Trophoblast cell (in vitro differentiated cells and primary cell): Measurements from ENCODE around the gene OR9A4.
"Not testable (repeated sequence)": the region's sequence is repeated elsewhere in the genome, so short reads cannot be mapped to it uniquely, and the experiment has no call there.

Experiments
- DNase-seq, 2 donors: peaks; one replicate each; pipeline ENCODE4 v3.0.0-alpha.2; 2016
- H2AFZ ChIP-seq: 2 replicates; pipeline ENCODE4 v1.6.1; 2013; ENCODE audit warnings: low read length, moderate library complexity, mild to moderate bottlenecking; ENCODE audit not compliant: insufficient read depth, poor library complexity
- H2AK5ac ChIP-seq: 2 replicates; pipeline ENCODE4 v1.6.1; 2013; ENCODE audit warnings: mild to moderate bottlenecking, low read length
- H2BK120ac ChIP-seq: 2 replicates; pipeline ENCODE4 v1.6.1; 2013; ENCODE audit warnings: low read length, mild to moderate bottlenecking, moderate library complexity; ENCODE audit not compliant: insufficient read depth, poor library complexity
- H2BK12ac ChIP-seq: 2 replicates; pipeline ENCODE4 v1.6.1; 2013; ENCODE audit warnings: mild to moderate bottlenecking, low read length, moderate library complexity
- H2BK5ac ChIP-seq: 2 replicates; pipeline ENCODE4 v1.6.1; 2013; ENCODE audit warnings: low read length, low read depth, moderate library complexity, mild to moderate bottlenecking; ENCODE audit not compliant: poor library complexity
- H3K14ac ChIP-seq: 2 replicates; pipeline ENCODE4 v1.6.1; 2013; ENCODE audit warnings: mild to moderate bottlenecking, low read length
- H3K18ac ChIP-seq: 2 replicates; pipeline ENCODE4 v1.6.1; 2013; ENCODE audit warnings: mild to moderate bottlenecking, low read length
- H3K23ac ChIP-seq: 2 replicates; pipeline ENCODE4 v1.6.1; 2013; ENCODE audit warnings: low read length
- H3K27ac ChIP-seq: 2 replicates; pipeline ENCODE4 v1.5.1; 2013; ENCODE audit warnings: low read depth, mild to moderate bottlenecking, inconsistent platforms, low read length, moderate library complexity
- H3K27me3 ChIP-seq: 2 replicates; pipeline ENCODE4 v1.6.1; 2013; ENCODE audit warnings: inconsistent platforms, mild to moderate bottlenecking, low read length, moderate library complexity; ENCODE audit not compliant: insufficient read depth
- H3K36me3 ChIP-seq, 2 experiments: 1 replicate in 1 of 2; 2 replicates in 1 of 2; pipeline ENCODE4 v1.6.1; 2013; ENCODE audit warnings: low read length in 2 of 2, mild to moderate bottlenecking in 2 of 2, moderate library complexity in 1 of 2; ENCODE audit not compliant: insufficient read depth in 2 of 2, control insufficient read depth in 1 of 2
- H3K4ac ChIP-seq: 2 replicates; pipeline ENCODE4 v1.6.1; 2013; ENCODE audit warnings: low read depth, mild to moderate bottlenecking, low read length, moderate library complexity
- H3K4me1 ChIP-seq, 2 experiments: 1 replicate in 1 of 2; 2 replicates in 1 of 2; pipeline ENCODE4 v1.6.1; 2013; ENCODE audit warnings: low read length in 2 of 2, mild to moderate bottlenecking in 2 of 2, moderate library complexity in 1 of 2; ENCODE audit not compliant: insufficient read depth in 2 of 2, control insufficient read depth in 1 of 2
- H3K4me2 ChIP-seq: 2 replicates; pipeline ENCODE4 v1.6.1; 2013; ENCODE audit warnings: inconsistent platforms, mild to moderate bottlenecking, low read length, moderate library complexity
- H3K4me3 ChIP-seq: 2 replicates; pipeline ENCODE4 v1.5.1; 2013; ENCODE audit warnings: mild to moderate bottlenecking, low read depth, low read length, inconsistent platforms
- H3K79me1 ChIP-seq: one replicate; pipeline ENCODE4 v1.6.1; 2013; ENCODE audit warnings: low read length
- H3K79me2 ChIP-seq: 2 replicates; pipeline ENCODE4 v1.6.1; 2013; ENCODE audit warnings: low read length, mild to moderate bottlenecking; ENCODE audit not compliant: control insufficient read depth, insufficient read depth, poor library complexity
- H3K9ac ChIP-seq: 2 replicates; pipeline ENCODE4 v1.6.1; 2013; ENCODE audit warnings: mild to moderate bottlenecking, low read length
- H3K9me3 ChIP-seq: 2 replicates; pipeline ENCODE4 v1.6.1; 2013; ENCODE audit warnings: low read depth, mild to moderate bottlenecking, control low read depth, inconsistent platforms, low read length; ENCODE audit not compliant: insufficient read depth
- H4K12ac ChIP-seq: 2 replicates; pipeline ENCODE4 v1.6.1; 2013; ENCODE audit warnings: low read depth, mild to moderate bottlenecking, low read length, moderate library complexity
- H4K8ac ChIP-seq: 2 replicates; pipeline ENCODE4 v1.6.1; 2013; ENCODE audit warnings: low read depth, mild to moderate bottlenecking, low read length, moderate library complexity
- H4K91ac ChIP-seq: one replicate; pipeline ENCODE4 v1.6.1; 2013; ENCODE audit warnings: low read depth, mild to moderate bottlenecking, low read length, moderate library complexity
- WGBS: extraction: QIAGEN DNeasy Blood & Tissue Kit; methylation state at CpG from one replicate; pipeline ENCODE4 v1.1.7; 2013; ENCODE audit warnings: missing lambda C conversion rate; ENCODE audit not compliant: insufficient read length, insufficient coverage; ENCODE audit errors: extremely low coverage; 5-methylcytosine and 5-hydroxymethylcytosine counted together

OR9A4 gene

DNA sequence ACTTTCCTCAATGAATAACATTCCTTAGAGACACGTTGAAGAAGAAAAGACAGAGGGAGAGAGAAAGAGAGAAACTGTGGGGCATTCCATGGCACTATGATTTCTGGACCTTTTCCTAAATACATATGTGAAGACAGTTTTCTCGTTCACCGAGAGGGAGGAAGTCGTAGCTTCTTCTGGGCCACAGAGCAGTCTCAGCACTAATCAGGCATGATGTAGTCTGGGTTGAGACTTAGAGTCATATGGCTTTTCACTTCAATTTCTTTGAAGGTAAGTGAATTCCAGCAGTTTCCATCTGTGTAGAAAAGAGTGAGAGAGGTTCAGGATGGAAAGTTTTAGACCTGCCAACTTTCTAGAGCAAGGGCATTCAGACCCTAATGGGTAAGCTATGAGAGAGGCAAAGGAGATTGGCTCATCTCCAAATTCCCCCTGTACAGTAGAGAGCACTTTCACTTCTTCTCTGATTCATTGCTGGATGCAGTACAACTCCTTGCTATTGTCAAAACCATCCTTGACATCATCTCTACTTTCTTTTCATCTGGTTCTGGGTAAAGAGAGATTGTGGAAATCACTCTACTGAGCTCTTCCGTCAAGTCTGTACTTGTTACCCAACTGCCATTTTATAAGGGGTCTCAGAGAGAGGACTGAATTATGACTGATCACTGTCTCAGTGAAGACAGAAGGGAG, 31.5 kb upstream of the OR9A4 start:
- Histone ChIP-seq H2AK5ac (no peak overlapping the region), H4K91ac (no peak overlapping the region), H4K12ac (no peak overlapping the region), H3K23ac (no peak overlapping the region), H3K4me2 (no peak overlapping the region), H4K8ac (no peak overlapping the region), H2AFZ (no peak overlapping the region), H2BK120ac (no peak overlapping the region), H3K14ac (no peak overlapping the region), H2BK12ac (no peak overlapping the region), H3K36me3 (no peaks in the 10 kb centered on the region), H3K9me3 (no peaks in the 10 kb centered on the region), H3K18ac (no peak overlapping the region), H2BK5ac (no peak overlapping the region), H3K4ac (no peak overlapping the region), H3K79me2 (no peaks in the 10 kb centered on the region), H3K4me1 (no peaks in the 10 kb centered on the region), H3K9ac (no peak overlapping the region), H3K27me3 (no peaks in the 10 kb centered on the region), H3K79me1 (no peaks in the 10 kb centered on the region), H3K27ac (no peak overlapping the region), H3K4me3 (no peak overlapping the region)
- DNase-seq: peak in 1 of 2 donors; percentile 11
- WGBS: no CpG with 5 or more reads among the region's 5 CpGs

DNA sequence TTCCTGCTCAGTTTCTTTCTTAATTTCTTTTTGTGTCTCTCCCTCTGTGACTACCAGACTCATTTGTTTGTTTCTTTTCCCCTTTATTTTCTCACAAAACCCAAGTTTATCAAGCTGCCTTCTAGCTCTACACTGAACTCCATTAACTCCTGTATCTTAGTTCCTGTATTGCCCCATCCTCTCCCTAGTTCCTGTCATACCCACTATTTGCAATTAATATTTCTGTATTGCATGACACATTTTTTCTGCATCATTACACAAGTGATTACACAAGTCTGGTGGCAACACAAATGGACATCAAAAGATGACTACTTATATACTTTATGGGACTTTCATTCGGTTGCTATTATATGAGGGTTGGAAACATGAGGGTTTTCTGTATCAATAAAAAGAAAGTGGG, 26.9 kb upstream of the OR9A4 start:
- Histone ChIP-seq H3K18ac (no peak overlapping the region), H3K23ac (no peak overlapping the region), H3K79me2 (no peaks in the 10 kb centered on the region), H3K4ac (no peak overlapping the region), H2BK12ac (no peak overlapping the region), H4K8ac (no peak overlapping the region), H3K4me2 (no peak overlapping the region), H3K9me3 (no peaks in the 10 kb centered on the region), H3K79me1 (no peaks in the 10 kb centered on the region), H3K27me3 (no peaks in the 10 kb centered on the region), H2AFZ (no peak overlapping the region), H3K9ac (no peak overlapping the region), H3K36me3 (no peaks in the 10 kb centered on the region), H4K12ac (no peak overlapping the region), H3K27ac (no peak overlapping the region), H3K14ac (no peak overlapping the region), H2AK5ac (no peak overlapping the region), H3K4me1 (no peaks in the 10 kb centered on the region), H2BK120ac (no peak overlapping the region), H3K4me3 (no peak overlapping the region), H4K91ac (no peak overlapping the region), H2BK5ac (no peak overlapping the region)
- no CpG with 5 or more reads among the region's 1 CpG for WGBS
- peak in 1 of 2 donors; percentile 61 for DNase-seq

DNA sequence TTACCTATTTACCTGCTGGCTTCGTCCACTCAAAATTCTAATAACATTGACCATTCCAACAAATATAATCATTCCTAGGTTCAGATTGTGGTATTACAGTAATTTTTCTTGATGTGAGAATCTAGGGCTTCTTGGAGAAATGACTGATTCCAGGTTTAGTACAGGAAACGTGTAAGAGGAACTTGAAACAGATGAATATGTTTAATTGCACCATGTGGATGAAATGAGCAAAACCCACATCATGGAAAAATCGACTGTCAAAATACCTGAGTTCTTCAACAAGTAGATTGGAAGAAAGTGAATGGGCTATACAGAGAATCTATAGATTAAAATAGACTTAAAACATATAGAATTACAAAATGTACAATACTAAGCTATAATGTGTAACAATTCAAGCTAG, 24.9 kb upstream of the OR9A4 start:
- Histone ChIP-seq H3K14ac (no peak overlapping the region), H3K4me1 (no peaks in the 10 kb centered on the region), H2BK5ac (no peak overlapping the region), H3K4me3 (no peak overlapping the region), H3K4ac (no peak overlapping the region), H3K27me3 (no peaks in the 10 kb centered on the region), H3K9me3 (no peaks in the 10 kb centered on the region), H4K91ac (no peak overlapping the region), H3K27ac (no peak overlapping the region), H3K79me2 (no peaks in the 10 kb centered on the region), H3K4me2 (no peak overlapping the region), H3K9ac (no peak overlapping the region), H3K36me3 (no peaks in the 10 kb centered on the region), H3K18ac (no peak overlapping the region), H4K8ac (no peak overlapping the region), H2AK5ac (no peak overlapping the region), H3K79me1 (no peaks in the 10 kb centered on the region), H2BK120ac (no peak overlapping the region), H4K12ac (no peak overlapping the region), H2BK12ac (no peak overlapping the region), H2AFZ (no peak overlapping the region), H3K23ac (no peak overlapping the region)
- WGBS: no CpG with 5 or more reads among the region's 3 CpGs
- no peak for DNase-seq

DNA sequence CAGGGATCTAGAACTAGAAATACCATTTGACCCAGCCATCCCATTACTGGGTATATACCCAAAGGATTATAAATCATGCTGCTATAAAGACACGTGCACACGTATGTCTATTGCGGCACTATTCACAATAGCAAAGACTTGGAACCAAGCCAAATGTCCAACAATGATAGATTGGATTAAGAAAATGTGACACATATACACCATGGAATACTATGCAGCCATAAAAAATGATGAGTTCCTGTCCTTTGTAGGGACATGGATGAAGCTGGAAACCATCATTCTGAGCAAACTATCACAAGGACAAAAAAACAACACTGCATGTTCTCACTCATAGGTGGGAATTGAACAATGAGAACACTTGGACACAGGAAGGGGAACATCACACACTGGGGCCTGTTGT, 16.8 kb upstream of the OR9A4 start:
- not testable (repeated sequence) for H3K4me2 ChIP-seq, DNase-seq, H3K9ac ChIP-seq, H3K4ac ChIP-seq, H2AK5ac ChIP-seq, H3K9me3 ChIP-seq, H2AFZ ChIP-seq, H3K14ac ChIP-seq, H4K91ac ChIP-seq, H3K79me1 ChIP-seq, H4K12ac ChIP-seq, H2BK12ac ChIP-seq, H3K79me2 ChIP-seq, H3K27me3 ChIP-seq, H3K18ac ChIP-seq, H4K8ac ChIP-seq, H2BK120ac ChIP-seq, H3K27ac ChIP-seq, H3K23ac ChIP-seq, H3K4me3 ChIP-seq, H2BK5ac ChIP-seq, H3K4me1 ChIP-seq, H3K36me3 ChIP-seq
- WGBS: no CpG with 5 or more reads among the region's 3 CpGs
